Bronchial epithelial cell (primary cell): ENCODE data around the gene ACADS. TPM values are rescaled to one million over a fixed set of nuclear protein-coding genes. Genes with fewer than 3 reads are reported as not detected.

ENCODE experiments used
- DNase-seq: peaks from one replicate; pipeline ENCODE4 v3.0.0-alpha.2; 2010; ENCODE audit warnings: low read depth
- FAIRE-seq: peaks from 2 replicates; lab custom pipeline; 2011; peaks lifted over from hg19 to GRCh38; lab: Jason Lieb, UNC
- H3K27me3 ChIP-seq: 2 replicates; pipeline ENCODE4 v1.5.1; 2011; ENCODE audit warnings: low read length; ENCODE audit not compliant: control insufficient read depth, insufficient read depth
- H3K36me3 ChIP-seq: 2 replicates; pipeline ENCODE4 v1.5.1; 2011; ENCODE audit warnings: low read length; ENCODE audit not compliant: control insufficient read depth, insufficient read depth
- H3K4me3 ChIP-seq: 2 replicates; pipeline ENCODE4 v1.5.1; 2011; ENCODE audit warnings: mild to moderate bottlenecking, low read depth, low read length, control low read depth
- total RNA-seq: library from RNA; depleted of rRNA; stranded (reverse); fragments of >200 nt; gene quantifications from 2 replicates; pipeline ENCODE4 v1.2.1, GENCODE V29; 2014
- TF ChIP-seq, protein P1 (sequence below): IDR thresholded peaks from 2 replicates; pipeline ENCODE4 v1.5.1; 2011; ENCODE audit warnings: mild to moderate bottlenecking, moderate library complexity, low read length, control low read depth, inconsistent platforms; ENCODE audit not compliant: insufficient read depth, severe bottlenecking

ACADS gene
- total RNA-seq, 1 donor from 2014 or later = 7.4 TPM

DNA sequence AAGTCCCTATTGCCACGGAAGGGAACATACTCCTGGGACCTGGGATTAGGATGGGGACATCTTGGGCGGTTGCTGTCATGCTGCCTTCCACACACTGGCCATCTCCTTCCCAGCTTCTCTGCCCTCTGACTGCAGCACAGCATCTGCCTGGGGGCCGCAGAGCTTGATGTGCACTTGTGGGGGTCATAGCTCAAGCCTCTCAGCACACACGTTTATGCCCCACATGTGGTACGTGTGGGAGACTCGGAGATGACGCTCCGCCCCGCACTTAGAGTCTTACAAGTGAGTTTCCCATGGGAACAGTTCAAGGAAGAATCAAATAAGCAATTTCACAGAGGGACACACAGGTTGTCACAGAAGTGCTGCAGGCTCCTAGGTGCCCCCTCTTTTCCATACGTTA, 8.6 kb downstream of the ACADS start:
- Histone ChIP-seq H3K36me3 (no peaks in the 10 kb centered on the region), H3K4me3 (no peak overlapping the region), H3K27me3 (no peaks in the 10 kb centered on the region)
- TF ChIP-seq, protein P1, sequence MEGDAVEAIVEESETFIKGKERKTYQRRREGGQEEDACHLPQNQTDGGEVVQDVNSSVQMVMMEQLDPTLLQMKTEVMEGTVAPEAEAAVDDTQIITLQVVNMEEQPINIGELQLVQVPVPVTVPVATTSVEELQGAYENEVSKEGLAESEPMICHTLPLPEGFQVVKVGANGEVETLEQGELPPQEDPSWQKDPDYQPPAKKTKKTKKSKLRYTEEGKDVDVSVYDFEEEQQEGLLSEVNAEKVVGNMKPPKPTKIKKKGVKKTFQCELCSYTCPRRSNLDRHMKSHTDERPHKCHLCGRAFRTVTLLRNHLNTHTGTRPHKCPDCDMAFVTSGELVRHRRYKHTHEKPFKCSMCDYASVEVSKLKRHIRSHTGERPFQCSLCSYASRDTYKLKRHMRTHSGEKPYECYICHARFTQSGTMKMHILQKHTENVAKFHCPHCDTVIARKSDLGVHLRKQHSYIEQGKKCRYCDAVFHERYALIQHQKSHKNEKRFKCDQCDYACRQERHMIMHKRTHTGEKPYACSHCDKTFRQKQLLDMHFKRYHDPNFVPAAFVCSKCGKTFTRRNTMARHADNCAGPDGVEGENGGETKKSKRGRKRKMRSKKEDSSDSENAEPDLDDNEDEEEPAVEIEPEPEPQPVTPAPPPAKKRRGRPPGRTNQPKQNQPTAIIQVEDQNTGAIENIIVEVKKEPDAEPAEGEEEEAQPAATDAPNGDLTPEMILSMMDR = no peak
- FAIRE-seq (no peak), DNase-seq (no peak)

DNA sequence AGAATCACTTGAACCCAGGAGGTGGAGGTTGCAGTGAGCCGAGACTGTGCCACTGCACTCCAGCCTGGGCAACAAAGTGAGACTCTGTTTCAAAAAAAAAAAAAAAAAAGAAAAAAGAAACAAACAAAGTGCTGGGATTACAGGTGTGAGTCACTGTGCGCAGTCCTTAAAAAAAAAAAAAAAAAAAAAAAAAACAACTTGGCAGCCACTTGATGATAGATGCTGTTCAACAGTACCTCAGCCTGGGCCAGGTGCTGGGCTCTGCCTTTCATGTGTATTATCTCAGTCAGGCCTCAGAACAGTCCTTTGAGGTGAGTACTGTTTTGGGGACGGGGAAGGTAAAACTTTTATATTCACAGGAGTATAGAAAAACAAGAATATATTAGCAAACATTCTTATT, 9.6 kb downstream of the ACADS start:
- no peak overlapping the region for H3K4me3 ChIP-seq
- FAIRE-seq = no peak
- no peaks in the 10 kb centered on the region for H3K36me3 ChIP-seq
- DNase-seq = peak; percentile 64
- TF ChIP-seq, protein P1 = no peak
- no peaks in the 10 kb centered on the region for H3K27me3 ChIP-seq

DNA sequence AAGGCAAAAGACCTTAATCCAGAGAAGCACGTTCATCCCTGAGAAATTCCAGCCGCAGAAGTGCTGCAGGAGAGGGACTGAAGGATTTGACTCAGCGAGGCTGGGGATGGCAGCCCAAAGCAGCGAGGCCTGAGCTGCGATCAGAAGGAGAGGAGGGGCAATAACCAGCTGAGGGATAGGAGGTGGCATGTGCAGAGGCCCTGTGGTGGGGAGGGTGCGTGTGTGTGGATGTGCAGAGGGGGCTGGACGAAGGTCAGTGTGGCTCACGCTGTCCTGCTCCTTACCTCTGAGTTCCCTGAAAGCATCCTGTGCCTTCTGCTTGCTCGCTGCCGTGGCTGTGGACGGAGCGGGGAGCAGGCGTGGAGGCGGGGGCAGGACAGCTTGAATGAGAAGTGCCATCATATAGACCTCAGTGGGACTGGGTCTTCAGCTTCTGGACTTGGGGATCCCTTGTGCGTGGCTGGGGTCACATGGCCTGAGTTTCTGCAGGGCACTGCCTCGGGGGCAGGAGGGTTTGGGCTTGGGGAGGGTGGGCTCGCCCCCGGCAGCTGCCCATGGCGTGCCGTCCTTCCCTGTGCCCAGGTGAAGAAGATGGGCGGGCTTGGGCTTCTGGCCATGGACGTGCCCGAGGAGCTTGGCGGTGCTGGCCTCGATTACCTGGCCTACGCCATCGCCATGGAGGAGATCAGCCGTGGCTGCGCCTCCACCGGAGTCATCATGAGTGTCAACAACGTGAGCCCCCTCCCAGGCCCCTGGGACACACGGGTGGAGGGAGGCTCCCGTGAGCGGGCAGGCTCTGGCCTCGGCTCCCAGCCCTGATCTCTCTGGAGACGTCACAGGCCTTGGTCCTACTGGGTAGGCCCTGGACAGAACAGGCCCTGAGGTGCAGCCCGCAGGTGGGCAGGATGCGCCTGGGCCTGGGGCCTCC, 11.0 kb downstream of the ACADS start:
- DNase-seq (no peak), FAIRE-seq (no peak)
- TF ChIP-seq, protein P1 = no peak
- Histone ChIP-seq H3K4me3 (no peak overlapping the region), H3K27me3 (no peaks in the 10 kb centered on the region), H3K36me3 (no peaks in the 10 kb centered on the region)

DNA sequence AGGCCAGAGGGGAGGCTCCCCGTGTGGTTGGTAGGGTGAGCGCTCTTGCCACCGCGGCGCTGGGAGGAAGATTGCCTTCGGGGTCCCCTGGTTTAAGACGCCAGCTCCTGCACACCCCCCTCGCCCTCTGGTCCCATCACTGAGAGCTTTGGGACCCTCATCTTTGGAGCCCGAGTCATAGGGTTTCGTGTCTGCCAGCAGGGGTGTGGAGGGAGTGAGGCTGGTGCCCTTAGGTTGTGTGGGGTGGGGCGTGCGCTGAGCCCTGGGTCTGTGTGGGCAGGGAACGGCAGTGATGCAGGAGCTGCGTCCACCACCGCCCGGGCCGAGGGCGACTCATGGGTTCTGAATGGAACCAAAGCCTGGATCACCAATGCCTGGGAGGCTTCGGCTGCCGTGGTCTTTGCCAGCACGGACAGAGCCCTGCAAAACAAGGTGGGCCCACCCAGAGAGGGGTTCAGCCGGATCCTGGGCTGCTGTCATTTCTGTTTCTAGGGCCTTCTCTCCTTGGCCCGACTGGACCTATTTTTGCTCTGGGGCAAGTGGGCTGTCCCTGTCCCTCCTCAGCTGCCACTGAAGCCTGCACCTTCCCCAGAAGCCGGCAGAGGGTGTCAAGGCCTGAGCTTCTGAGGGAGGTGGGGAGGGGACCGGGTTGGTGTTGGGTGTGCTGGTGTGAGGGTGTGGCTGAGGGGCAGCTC, 12.1 kb downstream of the ACADS start:
- FAIRE-seq (no peak), DNase-seq (no peak)
- TF ChIP-seq, protein P1 = peak; percentile 20
- Histone ChIP-seq H3K36me3 (no peaks in the 10 kb centered on the region), H3K4me3 (no peak overlapping the region), H3K27me3 (no peaks in the 10 kb centered on the region)

DNA sequence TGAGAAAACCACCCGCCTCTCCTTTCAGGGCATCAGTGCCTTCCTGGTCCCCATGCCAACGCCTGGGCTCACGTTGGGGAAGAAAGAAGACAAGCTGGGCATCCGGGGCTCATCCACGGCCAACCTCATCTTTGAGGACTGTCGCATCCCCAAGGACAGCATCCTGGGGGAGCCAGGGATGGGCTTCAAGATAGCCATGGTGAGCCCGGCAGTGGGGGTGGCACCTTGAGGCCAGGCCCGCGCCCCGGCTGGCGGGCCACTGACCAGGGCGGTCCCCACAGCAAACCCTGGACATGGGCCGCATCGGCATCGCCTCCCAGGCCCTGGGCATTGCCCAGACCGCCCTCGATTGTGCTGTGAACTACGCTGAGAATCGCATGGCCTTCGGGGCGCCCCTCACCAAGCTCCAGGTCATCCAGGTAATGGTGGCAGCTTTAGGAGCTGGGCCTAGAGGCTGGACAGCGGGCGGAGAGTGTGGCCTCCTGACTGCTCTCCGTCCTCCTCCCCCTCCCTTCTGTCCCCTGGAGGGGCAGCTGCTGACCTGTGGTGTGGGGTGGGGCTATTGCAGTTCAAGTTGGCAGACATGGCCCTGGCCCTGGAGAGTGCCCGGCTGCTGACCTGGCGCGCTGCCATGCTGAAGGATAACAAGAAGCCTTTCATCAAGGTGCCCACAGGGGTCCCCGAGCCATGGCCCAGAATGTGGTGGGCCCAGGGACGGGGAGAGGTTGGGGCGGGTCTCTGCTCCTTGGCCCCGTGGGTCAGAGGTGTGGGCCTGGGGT, 12.8 kb downstream of the ACADS start:
- FAIRE-seq = no peak
- H3K4me3 ChIP-seq = no peak overlapping the region
- TF ChIP-seq, protein P1 = no peak

More for the DNA sequence above, 12.8 kb downstream of the ACADS start:
- no peak for DNase-seq
- no peaks in the 10 kb centered on the region for H3K27me3 ChIP-seq
- H3K36me3 ChIP-seq = no peaks in the 10 kb centered on the region
